Head of caudate nucleus (tissue), 42 donors: Measurements from ENCODE around the gene SLC7A6.
A peak's percentile ranks its signal among the peaks of the same experiment; 100 is the strongest.
"Not testable (repeated sequence)": the region's sequence is repeated elsewhere in the genome, so short reads cannot be mapped to it uniquely, and the experiment has no call there.

Source experiments
- DNase-seq, 42 donors: peaks; one replicate each; pipeline versions ENCODE4 v3.0.0 to v3.0.0-alpha.2; 2020 to 2021; ENCODE audit warnings: mixed read lengths in 7 of 42
- intact Hi-C: fragments of 100-400 bp; cut with DNase I; formaldehyde crosslinking; loops from one replicate; pipeline ENCODE4 v1.15.0; 2022

The SLC7A6 gene

GRCh38 chr16:68273896-68274295 is 9.6 kb downstream of the SLC7A6 start:
- DNase-seq = no peak
- intact Hi-C loops = no loop called here

- intact Hi-C loops = no loop called here
- DNase-seq = no peak
Measured at GRCh38 chr16:68274441-68274840, 10.1 kb downstream of the SLC7A6 start.

- intact Hi-C loops = no loop called here
- DNase-seq = no peak
Measured at GRCh38 chr16:68275611-68276191, 11.4 kb downstream of the SLC7A6 start.

- DNase-seq = no peak
- intact Hi-C loops = no loop called here
Measured at GRCh38 chr16:68276223-68276622, 11.9 kb downstream of the SLC7A6 start.

GRCh38 chr16:68279726-68280558 is 15.6 kb downstream of the SLC7A6 start:
- no peak for DNase-seq
- intact Hi-C loops = no loop called here

- no peak for DNase-seq
- intact Hi-C loops = no loop called here
Measured at GRCh38 chr16:68281368-68282063, 17.2 kb downstream of the SLC7A6 start.

GRCh38 chr16:68282064-68282452 is 17.7 kb downstream of the SLC7A6 start:
- DNase-seq = no peak
- intact Hi-C loops = no loop called here

GRCh38 chr16:68283346-68283745 is 19.0 kb downstream of the SLC7A6 start:
- intact Hi-C loops = no loop called here
- no peak for DNase-seq

- intact Hi-C loops = no loop called here
- DNase-seq = peak in 4 of 42 donors; percentile 9 to 40 (median 20)
Measured at GRCh38 chr16:68283801-68284598, 19.7 kb downstream of the SLC7A6 start.

- intact Hi-C loops = no loop called here
- peak in 1 of 42 donors; percentile 45 for DNase-seq
Measured at GRCh38 chr16:68284847-68285246, 20.5 kb downstream of the SLC7A6 start.

GRCh38 chr16:68285683-68286082 is 21.4 kb downstream of the SLC7A6 start:
- intact Hi-C loops = no loop called here
- no peak for DNase-seq

GRCh38 chr16:68286153-68287074 is 22.1 kb downstream of the SLC7A6 start:
- intact Hi-C loops = no loop called here
- no peak for DNase-seq

- intact Hi-C loops = no loop called here
- peak in 6 of 42 donors; percentile 15 to 46 (median 26) for DNase-seq
Measured at GRCh38 chr16:68287276-68288251, 23.2 kb downstream of the SLC7A6 start.

- DNase-seq = no peak
- intact Hi-C loops = no loop called here
Measured at GRCh38 chr16:68288252-68288650, 23.9 kb downstream of the SLC7A6 start.

- intact Hi-C loops, DNase-seq: not testable (repeated sequence)
Measured at GRCh38 chr16:68288796-68289195, 24.5 kb downstream of the SLC7A6 start.

- intact Hi-C loops = no loop called here
- no peak for DNase-seq
Measured at GRCh38 chr16:68289202-68289601, 24.9 kb downstream of the SLC7A6 start.
